Astrocyte of the spinal cord (primary cell): ENCODE data around the gene NPC1L1.

Experiments used
- DNase-seq: peaks from one replicate; pipeline ENCODE4 v3.0.0; 2011; ENCODE audit warnings: low read depth, low spot score
- H3K4me3 ChIP-seq: 2 replicates; pipeline ENCODE4 v1.5.1; 2011; ENCODE audit warnings: low read depth, mild to moderate bottlenecking, low read length, moderate library complexity
- in situ Hi-C: cut with HindIII; loops from 2 replicates; pipeline ENCODE4 v1.10.0; 2017; ENCODE audit warnings: low sequenced_read_pairs
- TF ChIP-seq, protein P1 (sequence below): IDR thresholded peaks from 2 replicates; pipeline ENCODE4 v1.5.1; 2012; ENCODE audit warnings: low read depth, mild to moderate bottlenecking, low read length, inconsistent platforms

The NPC1L1 gene

DNA sequence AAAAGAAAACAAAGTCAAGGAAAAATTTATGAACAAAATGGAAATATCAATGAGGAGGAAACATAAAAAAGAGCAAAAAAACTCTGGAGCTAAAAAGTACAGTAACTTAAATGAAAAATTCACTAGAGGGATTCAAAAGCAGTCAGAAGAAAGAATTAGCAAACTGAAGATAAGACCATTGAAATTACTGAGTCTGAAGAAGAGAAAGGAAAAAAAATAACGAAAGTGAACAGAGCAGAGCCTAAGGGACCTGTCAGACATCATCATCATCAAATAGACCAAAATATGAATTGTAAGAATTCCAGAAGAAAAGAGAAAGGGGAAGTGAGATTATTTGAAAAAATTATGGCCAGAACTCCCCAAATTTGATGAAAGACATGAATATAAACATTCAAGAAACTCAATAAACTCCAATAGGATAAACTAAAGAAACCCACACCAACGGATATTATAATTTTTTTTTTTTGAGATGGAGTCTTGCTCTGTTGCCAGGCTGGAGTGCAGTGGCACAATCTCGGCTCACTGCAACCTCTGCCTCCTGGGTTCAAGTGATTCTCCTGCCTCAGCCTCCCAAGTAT is 16.2 kb downstream of the NPC1L1 start:
- TF ChIP-seq, protein P1, sequence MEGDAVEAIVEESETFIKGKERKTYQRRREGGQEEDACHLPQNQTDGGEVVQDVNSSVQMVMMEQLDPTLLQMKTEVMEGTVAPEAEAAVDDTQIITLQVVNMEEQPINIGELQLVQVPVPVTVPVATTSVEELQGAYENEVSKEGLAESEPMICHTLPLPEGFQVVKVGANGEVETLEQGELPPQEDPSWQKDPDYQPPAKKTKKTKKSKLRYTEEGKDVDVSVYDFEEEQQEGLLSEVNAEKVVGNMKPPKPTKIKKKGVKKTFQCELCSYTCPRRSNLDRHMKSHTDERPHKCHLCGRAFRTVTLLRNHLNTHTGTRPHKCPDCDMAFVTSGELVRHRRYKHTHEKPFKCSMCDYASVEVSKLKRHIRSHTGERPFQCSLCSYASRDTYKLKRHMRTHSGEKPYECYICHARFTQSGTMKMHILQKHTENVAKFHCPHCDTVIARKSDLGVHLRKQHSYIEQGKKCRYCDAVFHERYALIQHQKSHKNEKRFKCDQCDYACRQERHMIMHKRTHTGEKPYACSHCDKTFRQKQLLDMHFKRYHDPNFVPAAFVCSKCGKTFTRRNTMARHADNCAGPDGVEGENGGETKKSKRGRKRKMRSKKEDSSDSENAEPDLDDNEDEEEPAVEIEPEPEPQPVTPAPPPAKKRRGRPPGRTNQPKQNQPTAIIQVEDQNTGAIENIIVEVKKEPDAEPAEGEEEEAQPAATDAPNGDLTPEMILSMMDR: no peak
- H3K4me3 ChIP-seq: no peak overlapping the region
- DNase-seq: no peak
- in situ Hi-C loops: no loop called here

DNA sequence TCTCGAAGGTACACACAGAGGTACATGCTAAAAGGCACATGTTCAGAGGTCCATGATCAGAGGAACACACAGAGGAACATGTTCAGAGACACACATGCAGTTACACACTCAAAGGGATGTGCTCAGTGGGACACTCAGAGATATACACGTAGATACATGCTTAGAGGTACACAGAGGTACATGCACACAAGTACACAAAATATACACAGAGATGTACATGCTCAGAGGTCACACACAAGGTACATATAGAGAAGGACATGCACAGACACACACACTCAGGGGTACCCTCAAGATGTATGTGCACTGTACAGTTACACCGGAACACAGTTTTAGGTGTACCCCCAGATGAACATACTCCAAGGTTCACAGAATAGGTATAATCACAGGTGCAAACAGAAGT is 18.8 kb downstream of the NPC1L1 start:
- in situ Hi-C loops: no loop called here
- no peak overlapping the region for H3K4me3 ChIP-seq
- TF ChIP-seq, protein P1: no peak
- DNase-seq: no peak

DNA sequence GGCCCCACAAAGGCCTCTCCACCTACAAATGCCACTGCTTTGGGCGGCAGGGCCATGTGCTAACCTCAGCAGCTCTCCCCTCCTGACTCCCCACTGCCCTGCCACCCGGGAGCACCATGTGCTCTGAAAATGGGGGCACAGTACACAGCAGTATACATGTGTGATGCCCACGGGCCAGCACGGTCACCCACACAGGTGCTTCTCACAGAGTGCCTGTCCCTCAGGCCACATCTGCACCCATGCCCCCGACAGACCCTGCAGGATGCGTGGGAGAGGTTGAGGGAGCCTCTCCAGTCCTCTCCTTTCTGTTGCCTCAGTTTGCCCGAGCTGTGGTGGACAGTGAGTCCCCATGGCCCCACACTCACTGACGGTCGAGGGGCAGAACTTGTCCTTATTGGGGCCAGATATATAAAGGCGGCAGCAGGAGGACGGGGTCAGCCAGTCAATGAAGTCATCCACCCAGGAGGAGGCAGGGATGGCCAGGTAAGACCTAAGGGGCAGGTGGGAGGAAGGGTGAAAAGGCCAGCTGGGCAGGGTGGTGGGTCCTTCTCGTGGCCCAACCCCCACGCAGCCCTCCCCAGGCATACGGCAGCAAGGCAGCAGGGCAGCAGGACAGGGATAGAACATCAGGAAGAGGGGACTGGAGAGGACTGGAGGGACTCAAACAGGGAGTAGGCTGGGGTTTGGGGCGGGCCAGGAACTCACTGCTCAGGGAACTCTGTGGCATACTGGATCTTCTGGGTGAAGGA is 19.6 kb downstream of the NPC1L1 start:
- TF ChIP-seq, protein P1: no peak
- no peak overlapping the region for H3K4me3 ChIP-seq
- DNase-seq: no peak
- in situ Hi-C loops: no loop called here

DNA sequence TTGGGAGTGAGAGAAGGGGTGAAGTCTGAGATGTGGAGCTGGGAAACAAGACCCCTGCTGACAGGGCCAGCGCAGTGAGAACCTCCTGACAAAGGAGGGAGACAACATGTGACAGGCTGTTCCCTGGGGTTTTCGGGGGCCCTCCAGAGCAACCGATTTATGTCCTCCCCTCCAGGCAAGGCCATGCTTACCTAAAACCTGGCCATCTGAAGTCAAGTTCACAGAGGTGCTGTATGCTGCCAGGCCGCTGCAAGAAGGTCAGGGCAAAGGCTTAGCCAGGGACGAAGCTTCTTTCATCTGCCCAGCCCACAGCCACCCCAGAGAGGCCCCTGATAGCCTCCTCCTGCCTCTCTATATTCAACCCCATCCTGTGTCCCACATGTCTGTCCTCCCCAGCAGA is 20.6 kb downstream of the NPC1L1 start:
- no peak for DNase-seq
- in situ Hi-C loops: no loop called here
- H3K4me3 ChIP-seq: no peak overlapping the region
- TF ChIP-seq, protein P1: no peak

DNA sequence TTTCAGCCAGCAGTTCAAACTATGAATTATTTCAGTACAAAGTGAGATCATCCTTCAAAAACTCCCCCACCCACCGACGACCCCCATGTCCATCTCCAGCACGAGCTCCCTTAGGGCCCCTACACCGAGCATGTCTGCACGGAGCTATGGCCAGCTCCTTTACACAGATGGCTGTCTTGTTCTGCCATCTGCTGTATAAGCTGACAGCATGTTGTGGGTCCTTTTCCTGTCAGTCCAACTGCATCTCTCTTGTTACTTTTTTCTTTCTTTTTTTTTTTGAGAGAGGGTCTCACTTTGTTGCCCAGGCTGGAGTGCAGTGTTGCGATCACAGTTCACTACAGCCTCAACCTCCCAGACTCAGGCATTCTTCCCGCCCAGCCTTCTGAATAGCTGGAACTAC is 21.6 kb downstream of the NPC1L1 start:
- in situ Hi-C loops: no loop called here
- TF ChIP-seq, protein P1: no peak
- no peak overlapping the region for H3K4me3 ChIP-seq
- DNase-seq: no peak

DNA sequence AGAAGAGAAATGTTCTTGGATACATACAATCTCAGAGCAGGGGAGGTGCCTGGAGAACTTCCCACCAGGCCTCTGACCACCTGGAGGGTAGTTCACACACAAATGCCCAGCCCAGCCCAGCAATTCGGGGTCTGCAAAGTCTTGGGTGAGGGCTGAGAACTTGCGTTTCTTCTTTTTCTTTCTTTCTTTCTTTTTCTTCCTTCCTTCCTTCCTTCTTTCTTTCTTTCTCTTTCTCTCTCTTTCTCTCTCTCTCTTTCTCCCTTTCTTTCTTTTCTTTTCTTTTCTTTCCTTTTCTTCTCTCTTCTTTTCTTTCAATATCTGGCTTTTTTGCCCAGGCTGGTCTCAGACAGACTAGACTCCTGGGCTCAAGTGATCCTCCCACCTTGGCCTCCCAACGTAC is 22.4 kb downstream of the NPC1L1 start:
- no peak for DNase-seq
- in situ Hi-C loops: no loop called here
- H3K4me3 ChIP-seq: no peak overlapping the region
- TF ChIP-seq, protein P1: no peak
